HuH-7 (cell line): ENCODE results near the gene KCNJ8.
"Not testable (repeated sequence)": the region's sequence is repeated elsewhere in the genome, so short reads cannot be mapped to it uniquely, and the experiment has no call there.

Source experiments
- DNase-seq: peaks from one replicate; pipeline ENCODE4 v3.0.0; 2011; ENCODE audit warnings: low spot score

Gene KCNJ8

DNA sequence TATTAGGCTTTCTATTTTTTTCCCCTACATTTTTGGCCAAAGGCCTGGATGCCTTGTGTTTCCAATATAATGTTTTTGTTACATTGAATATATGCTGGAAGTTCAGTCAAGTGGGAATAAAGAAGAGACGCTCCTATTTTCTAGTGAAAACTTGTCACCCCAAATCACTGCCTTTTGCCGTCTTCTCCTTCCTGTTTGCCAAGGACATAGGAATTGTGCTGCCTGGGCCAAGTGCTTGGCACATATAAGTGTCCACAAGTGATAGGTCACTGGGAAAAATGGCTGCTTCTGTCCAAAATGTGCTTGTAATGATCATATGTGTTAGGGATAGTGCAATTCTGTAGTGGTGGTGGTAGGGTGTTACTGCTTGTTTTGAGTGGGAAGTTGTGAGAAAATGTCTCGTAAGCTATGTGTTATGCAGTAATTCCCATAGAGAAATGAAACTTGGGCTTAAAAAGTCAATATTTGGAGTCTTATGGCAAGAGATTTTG, 11.6 kb upstream of the KCNJ8 start:
- no peak for DNase-seq

DNA sequence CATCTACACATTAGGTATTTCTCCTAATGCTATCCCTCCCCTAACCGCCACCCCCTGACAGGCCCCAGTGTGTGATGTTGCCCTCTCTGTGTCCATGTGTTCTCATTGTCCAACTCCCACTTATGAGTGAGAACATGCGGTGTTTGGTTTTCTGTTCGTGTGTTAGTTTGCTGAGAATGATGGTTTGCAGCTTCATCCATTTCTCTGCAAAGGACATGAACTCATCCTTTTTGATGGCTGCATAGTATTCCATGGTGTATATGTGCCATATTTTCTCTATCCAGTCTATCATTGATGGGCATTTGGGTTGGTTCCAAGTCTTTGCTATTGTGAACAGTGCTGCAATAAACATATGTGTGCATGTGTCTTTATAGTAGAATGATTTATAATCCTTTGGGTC, 8.2 kb upstream of the KCNJ8 start:
- not testable (repeated sequence) for DNase-seq

GRCh38 chr12:21780786-21781185, 6.3 kb upstream of the KCNJ8 start:
- DNase-seq = no peak

GRCh38 chr12:21776175-21776574, 1.7 kb upstream of the KCNJ8 start:
- DNase-seq = no peak

DNA sequence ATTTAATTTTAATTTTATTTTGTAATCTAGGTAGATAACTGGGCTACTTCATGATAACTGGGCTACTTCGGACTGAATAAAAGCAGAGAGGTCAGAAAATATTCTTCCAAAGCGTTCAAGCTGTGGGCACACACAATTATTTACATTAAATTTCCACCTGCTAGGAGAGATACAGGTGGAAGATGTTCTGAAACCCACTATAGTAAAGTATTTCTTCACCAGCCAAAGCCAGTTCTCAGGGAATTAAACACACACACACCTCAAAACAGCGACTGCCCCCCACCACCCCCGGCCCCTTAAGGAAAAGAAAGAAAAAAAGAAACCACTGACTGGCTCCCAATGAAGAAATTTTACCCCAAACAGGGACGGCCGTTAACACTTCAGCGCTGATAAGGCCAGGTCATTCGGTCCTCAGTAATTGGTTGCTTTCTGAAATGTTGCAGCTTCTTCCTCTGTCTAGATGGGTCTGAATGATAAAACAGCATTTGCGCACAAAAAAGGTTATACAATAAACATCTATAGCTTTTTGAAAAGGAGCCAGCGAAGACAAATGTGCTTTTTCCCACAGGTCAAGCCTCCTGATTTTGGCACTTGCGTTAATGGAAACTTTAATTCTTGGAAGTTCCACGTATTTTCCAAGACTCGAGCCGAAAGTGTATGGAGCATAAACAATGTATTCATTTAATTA, 771 bp upstream of the KCNJ8 start:
- DNase-seq = no peak

DNA sequence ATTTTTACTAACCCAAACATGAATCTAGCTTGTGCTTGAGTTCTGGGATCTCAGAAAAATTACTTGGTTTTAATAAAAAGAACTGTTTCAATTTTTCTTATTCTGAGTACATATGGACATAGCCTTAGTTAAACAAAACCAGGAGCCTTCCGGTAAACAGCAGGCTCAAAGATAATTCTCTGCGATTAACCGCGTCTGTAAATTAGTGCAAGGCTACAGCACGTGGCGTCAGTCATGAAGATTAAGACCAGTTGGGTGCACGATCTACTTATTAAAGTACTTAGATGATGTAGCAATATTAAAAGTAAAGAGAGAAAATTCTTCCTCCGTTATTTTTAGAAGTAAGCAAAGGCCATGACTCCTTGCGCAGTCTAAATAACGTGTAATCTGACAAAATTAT, 700 bp downstream of the KCNJ8 start:
- no peak for DNase-seq

DNA sequence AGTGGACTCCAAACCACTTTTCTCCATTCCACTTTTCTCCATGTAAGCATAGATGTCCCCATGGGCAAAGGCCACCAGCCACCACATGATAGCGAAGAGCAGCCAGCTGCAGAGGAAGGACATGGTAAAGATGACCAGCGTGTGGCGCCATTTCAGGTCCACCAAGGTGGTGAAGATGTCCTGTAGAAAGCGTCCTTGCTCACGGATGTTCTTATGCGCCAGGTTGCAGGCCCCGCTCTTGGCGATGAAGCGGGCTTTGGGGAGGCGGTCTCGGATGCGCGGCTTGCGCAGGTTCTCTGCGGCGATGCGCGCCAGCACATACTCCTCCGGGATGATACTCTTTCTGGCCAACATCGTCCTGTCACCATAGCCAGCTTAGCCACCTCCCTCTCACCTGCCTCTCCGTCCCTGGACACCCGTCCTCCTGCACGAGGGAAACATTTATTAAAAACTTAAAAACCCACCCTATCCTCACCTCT, 1.2 kb downstream of the KCNJ8 start:
- peak; percentile 61 for DNase-seq

DNA sequence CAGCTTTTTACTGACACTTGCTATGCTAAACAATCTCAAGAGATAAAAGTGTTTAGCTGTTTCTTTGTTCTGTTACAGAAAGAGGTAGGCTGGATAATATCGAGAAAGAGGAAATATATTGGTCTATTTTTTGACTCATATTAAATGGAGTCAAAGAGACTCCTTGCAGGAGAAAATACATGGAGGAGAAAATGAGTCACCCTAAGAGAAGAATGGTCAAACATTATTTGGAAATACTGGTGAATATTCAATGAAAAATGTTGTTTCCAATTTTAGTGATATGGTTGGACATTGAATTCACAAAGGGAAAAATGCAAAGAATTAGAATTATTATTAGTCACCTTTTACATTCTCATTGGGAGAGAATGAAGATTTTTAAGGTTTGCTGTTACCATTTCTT, 3.2 kb downstream of the KCNJ8 start:
- DNase-seq = no peak

DNA sequence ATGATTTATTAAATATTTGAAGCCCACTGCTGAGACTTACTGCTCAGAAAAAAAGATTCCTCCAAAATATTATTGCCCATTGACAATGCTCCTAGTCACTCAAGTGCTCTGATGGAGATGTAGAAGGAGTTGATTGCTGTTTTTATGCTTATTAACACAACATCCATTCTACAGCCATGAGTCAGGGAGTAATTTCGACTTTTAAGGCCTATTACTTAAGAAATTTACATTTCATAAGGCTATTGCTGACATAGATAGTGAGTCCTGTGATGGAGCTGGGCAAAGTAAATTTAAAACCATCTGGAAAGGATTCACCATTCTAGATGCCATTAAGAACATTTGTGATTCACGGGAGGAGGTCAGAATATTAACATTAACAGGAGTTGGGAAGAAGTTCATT, 5.2 kb downstream of the KCNJ8 start:
- DNase-seq = no peak

GRCh38 chr12:21766403-21766802, 8.1 kb downstream of the KCNJ8 start:
- DNase-seq = no peak

DNA sequence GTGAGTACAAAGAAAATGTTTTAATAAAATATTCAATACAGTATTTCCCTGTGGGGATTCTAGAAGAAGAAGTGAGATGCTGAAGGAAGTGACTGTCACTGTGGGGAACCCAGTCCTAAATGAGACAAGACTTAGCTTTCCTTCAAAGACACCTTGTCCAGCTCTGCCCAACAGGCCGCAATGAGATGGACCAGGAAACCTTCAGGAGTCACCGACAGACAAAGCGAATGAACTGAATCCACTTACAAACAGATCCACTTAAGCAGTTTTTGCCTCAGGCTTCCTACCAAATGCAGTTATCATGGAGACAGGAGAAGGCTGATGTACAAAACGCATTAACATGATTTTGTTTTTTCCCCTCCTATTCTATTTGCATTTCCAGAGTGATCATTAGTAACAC, 9.6 kb downstream of the KCNJ8 start:
- DNase-seq = no peak

DNA sequence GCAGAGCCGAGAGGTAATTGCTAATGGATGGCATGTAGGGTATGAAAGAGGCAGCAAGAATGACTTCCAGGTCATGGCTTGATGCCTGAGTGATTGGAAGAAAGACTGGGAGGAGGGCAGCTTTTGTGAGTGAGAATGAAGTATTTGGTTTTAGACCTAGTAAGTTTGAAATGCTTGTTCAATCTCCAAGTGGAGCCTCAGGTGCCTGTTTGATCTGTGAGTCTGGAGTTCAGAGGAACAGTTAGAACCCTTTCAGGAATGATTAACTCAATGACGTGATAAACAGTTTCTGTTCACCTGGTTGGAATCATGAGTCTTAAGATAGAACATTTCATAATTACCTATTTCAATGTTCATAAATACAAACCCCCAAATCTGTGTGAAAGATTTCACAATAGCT, 10.4 kb downstream of the KCNJ8 start:
- no peak for DNase-seq

- DNase-seq = no peak
Observed at GRCh38 chr12:21763531-21763930, 11.0 kb downstream of the KCNJ8 start.

DNA sequence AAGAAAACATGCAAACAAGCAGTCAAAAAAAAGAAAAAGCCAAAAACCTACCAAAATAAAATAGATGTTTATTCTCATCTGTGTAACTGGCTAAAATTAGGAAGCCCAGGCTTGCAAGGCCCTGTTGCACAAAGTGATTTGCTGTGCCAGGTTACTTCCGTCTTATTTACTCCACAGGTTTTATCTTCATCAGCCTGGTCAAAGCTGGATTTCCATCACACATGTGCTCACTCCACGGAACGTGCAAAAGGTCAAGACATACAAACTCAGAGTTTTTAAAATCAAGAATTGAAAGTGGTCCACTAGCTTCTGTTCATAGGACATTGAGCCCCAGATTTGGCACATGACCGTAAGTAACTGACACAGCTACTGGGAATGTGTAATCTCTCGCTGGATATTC, 14.8 kb downstream of the KCNJ8 start:
- DNase-seq = no peak

DNA sequence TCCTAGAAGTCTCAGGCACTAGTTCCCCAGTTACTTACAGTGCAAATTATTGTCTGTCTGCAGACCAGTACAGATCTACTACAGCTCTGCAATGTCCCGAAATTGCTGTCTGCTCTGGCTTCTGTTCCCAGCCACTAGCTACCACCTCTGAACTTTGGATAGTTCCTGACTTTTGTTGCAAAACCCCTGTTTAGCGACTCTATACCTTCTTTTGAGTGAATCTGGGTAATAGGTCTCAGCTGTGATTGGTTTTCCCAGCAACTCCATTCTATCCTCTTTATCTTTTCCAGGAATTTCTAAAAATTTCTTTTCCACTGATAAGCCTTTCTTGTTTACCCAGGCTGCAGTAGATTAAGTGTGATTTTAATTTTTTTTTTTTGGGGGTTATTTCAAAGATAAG, 16.8 kb downstream of the KCNJ8 start:
- no peak for DNase-seq

DNA sequence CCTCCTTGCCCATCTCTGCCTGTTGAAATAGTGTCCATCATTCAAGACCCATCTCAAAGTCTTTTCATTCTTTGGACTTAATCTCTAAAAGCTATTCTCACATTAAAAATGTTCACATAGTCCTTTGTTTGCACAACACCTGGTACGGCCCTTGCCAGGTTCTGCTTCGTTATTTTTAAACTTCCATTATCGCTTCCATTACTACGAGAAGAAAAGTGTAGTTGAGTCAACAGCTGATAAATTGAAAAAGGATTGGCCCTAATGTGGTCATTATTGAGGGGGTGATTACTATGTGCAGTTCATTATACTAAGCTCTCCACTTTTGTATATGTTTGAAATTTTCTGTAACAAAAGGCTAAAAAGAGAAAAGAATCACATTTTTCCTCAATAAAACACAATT, 17.8 kb downstream of the KCNJ8 start:
- no peak for DNase-seq

DNA sequence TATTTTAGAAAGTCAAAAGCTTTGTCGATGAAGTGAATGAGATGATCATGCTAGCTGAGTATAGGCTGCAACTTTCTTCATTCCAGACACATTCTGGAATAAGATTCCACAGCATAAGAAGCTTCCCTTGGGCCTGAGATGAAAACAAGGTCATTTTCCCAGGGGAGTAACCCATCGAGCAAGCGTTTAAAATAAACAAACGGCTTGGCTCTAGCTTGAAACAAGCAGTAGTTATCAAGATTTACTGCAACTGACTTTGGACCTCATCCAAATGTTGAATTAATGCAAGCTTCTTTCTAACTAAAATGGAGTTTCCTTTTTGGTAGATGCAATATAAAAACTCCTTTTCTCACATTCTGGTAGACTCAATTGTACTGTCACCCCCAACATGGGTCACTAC, 23.0 kb downstream of the KCNJ8 start:
- no peak for DNase-seq

- no peak for DNase-seq
Observed at GRCh38 chr12:21745258-21745657, 29.2 kb downstream of the KCNJ8 start.

DNA sequence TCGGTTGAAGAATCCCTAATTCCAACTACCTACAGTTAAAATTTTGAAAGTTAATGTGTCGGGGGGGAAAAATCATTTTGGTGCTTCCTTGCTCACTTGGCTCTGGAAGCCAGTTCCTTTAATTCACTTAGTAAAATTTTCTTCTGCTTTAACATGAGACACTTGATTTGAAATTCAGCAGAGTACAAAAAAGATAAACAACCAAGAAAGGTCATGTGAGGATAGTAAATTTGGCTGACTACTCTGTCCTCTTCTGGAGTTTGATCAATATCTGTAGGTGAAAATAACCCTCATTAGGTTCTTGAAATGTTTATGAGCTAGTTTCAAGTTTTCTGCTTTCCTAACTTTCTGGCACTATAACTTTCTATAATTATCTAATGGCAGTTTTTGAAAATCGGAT, 43.4 kb downstream of the KCNJ8 start:
- DNase-seq = no peak

GRCh38 chr12:21725731-21726130, 48.8 kb downstream of the KCNJ8 start:
- DNase-seq = no peak

GRCh38 chr12:21718944-21719650, 55.4 kb downstream of the KCNJ8 start:
- no peak for DNase-seq

GRCh38 chr12:21718403-21718802, 56.1 kb downstream of the KCNJ8 start:
- DNase-seq = no peak

DNA sequence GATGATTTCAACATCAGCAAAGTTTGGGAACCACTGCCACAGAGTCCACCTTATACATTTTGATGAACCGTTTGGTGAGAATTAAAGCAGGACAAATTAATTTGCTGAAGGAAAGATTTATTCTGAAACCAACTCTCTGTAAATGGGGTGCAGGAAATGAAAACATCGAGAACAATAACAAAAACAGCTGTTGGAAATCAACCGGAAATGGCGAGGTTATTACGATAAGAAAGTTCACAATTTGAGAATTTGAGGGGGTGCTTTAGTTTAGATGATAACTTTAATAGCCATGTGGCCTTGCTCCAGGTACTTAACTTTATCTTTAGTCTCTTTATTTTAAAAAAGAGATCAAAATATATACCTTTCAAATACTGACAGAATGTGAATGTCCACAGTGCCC, 56.7 kb downstream of the KCNJ8 start:
- no peak for DNase-seq

- no peak for DNase-seq
Observed at GRCh38 chr12:21715386-21715785, 59.1 kb downstream of the KCNJ8 start.
